AG09319 (cell line): Measurements from ENCODE around the gene KRTAP20-2.

ENCODE experiments used
- DNase-seq: peaks from one replicate; pipeline ENCODE4 v3.0.0-alpha.2; 2010; ENCODE audit warnings: low read depth; ENCODE audit errors: extremely low read depth
- CTCF ChIP-seq: IDR thresholded peaks from 2 replicates; pipeline ENCODE4 v1.5.1; 2011; ENCODE audit warnings: low read depth, mild to moderate bottlenecking, inconsistent platforms, low read length, moderate library complexity

The KRTAP20-2 gene

GRCh38 chr21:30613836-30614235 lies 21.2 kb upstream of the KRTAP20-2 start, which contains the start of gene KRTAP6-1:
Gene KRTAP6-1 (minus strand): TSS chr21:30613930. CDS start chr21:30613904, 26 bp downstream.
- no peak for TF ChIP-seq CTCF
- DNase-seq = no peak

DNA sequence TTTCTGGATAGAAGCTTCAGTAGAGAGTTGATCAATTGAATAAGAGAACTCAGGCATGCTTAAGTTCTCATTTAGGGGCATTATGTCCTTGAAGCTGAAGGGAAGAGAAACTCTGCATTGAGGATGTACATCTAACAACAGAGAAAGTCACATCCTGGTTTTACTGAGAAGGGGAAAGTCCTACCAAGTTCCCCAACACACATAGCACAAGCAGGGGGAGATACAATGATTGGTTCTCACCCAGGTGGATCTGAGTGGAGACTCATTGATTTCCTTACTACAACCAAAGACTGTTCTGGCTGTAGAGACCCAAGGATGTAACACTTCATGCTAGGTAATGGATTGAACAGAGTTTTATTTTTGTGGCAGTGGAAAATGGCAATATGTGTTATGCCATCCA lies 19.8 kb upstream of the KRTAP20-2 start:
- DNase-seq = no peak
- no peak for TF ChIP-seq CTCF

DNA sequence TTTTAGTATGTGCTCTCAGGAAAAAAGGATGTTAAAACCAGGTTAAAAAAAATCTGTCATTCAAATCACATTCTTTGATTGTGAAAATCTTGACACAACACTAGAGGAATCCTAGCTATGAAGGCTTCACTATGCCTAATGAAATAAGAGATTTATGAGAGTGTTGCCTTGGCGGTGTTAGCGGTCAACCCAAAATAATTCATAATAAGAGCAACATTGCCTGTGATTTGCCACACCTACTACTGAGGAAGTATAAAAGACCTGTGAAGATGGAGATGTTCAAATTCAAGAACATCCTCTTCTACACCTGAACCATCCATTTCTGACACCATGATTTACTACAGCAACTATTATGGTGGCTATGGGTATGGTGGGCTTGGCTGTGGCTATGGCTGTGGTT lies 18.9 kb upstream of the KRTAP20-2 start, which contains the start of gene KRTAP20-1:
TSS of gene KRTAP20-1 (plus strand) at position 301 of the 400 bp plus-strand sequence. CDS start at position 331, 30 bp downstream.
- TF ChIP-seq CTCF = no peak
- DNase-seq = no peak

DNA sequence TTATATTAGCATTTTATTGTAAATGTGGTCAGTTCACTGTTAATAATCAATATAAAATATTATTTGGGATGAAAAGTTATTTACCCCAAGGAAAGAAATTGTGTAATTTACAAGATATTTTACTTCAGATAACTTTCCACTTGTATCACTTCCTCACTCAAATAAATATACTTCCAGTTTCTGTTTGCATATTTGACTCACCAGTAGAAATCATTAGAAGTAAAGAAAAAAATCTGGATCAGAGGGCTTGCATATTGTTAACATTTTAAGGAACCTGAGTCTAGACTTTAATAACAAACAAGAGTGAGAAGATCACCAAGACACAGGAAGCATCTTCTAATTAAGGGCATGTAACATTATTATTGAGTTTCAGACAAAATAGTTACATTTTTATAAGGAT lies 14.9 kb upstream of the KRTAP20-2 start:
- TF ChIP-seq CTCF = no peak
- DNase-seq = no peak

- TF ChIP-seq CTCF = no peak
These were observed 14.5 kb upstream of the KRTAP20-2 start, which contains the start of gene KRTAP20-4 for GRCh38 chr21:30620522-30620921. Gene KRTAP20-4 (plus strand): TSS chr21:30620627.

GRCh38 chr21:30623362-30623761 lies 11.6 kb upstream of the KRTAP20-2 start:
- DNase-seq = no peak
- no peak for TF ChIP-seq CTCF

More at GRCh38 chr21:30620522-30620921, 14.5 kb upstream of the KRTAP20-2 start, which contains the start of gene KRTAP20-4:
- no peak for DNase-seq

DNA sequence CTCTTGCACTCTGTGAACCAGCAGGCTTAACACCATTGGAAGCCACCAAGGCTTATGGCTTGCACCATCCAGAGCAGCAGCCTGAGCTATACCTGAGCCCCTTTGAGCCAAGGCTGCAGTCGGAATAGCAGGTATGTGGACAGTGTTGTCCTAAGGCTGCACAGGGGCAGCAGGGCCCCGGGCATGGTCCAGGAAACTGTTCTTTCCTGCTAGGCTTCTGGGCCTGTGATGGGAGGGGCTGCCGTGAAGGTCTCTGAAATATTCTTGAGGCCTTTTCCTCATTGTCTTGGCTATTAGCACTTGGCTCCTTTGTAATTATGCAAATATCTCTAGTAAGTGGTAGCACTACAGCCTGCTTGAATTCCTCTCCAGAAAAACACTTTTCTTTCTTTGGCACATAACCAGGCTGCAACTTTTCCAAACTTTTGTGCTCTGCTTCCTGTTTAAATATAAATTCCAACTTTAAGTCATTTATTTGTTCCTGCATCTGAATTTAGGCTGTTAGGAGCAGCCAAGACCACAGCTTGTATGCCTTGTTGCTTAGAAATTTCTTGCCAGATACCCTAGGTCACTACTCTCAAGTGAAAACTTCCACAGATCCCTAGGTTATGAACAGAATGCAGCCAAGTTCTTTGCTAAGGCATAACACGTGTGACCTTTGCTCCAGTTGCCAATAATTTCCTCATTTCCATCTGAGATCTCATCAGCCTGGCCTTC lies 9.4 kb upstream of the KRTAP20-2 start:
- DNase-seq = no peak
- TF ChIP-seq CTCF = no peak
